HepG2 (cell line): Measurements from ENCODE around the gene TENM3. TPM values are rescaled to one million over a fixed set of nuclear protein-coding genes. Genes with fewer than 3 reads are reported as not detected.

Source experiments
- ATAC-seq: fragments of 200-7000 bp; cut with Tn5 transposase; 3 replicates; pipeline ENCODE4 v1.9.1; 2020; ENCODE audit warnings: mild to moderate bottlenecking, moderate library complexity
- BruUV-seq: library from RNA; stranded (reverse); fragments of 400-500 nt; replicated peaks from 2 replicates; lab custom pipeline; 2021; lab: Mats Ljungman, UMichigan
- CTCF ChIA-PET: fragments of 300-600 bp; formaldehyde crosslinking; extraction: SDS; loops from one replicate; lab custom pipeline; 2021; ENCODE audit warnings: low total read pairs, inconsistent platforms, low intra/inter-chr PET ratio; lab: Yijun Ruan, JAX
- POLR2A ChIA-PET: fragments of 350-600 bp; sonication (Branson Sonifier 250); formaldehyde crosslinking; loops from one replicate; lab custom pipeline; 2020; ENCODE audit warnings: antibody characterized with exemption, inconsistent platforms; lab: Yijun Ruan, JAX
- DNase-seq: peaks from one replicate; pipeline ENCODE4 v3.0.0-alpha.2; 2015; ENCODE audit warnings: low spot score
- FAIRE-seq: peaks from 3 replicates; lab custom pipeline; 2011; peaks lifted over from hg19 to GRCh38; lab: Jason Lieb, UNC
- H2AFZ ChIP-seq: one replicate; pipeline ENCODE4 v1.6.1; 2011; ENCODE audit warnings: low read length, inconsistent platforms
- H3K27ac ChIP-seq: fragments of 300-600 bp; 3 replicates; pipeline ENCODE4 v1.8.0; 2011; ENCODE audit warnings: mixed run types, mild to moderate bottlenecking, mixed read lengths, low read length, inconsistent platforms; ENCODE audit not compliant: insufficient read depth; ENCODE audit errors: extremely low read length
- H3K27me3 ChIP-seq, 2 experiments: fragments of 200-600 bp in 1 of 2; 2 replicates in 1 of 2; 3 replicates in 1 of 2; pipeline versions ENCODE4 v1.6.0 to v1.8.0; 2011; ENCODE audit warnings: low read length in 2 of 2, mild to moderate bottlenecking in 2 of 2, moderate library complexity in 2 of 2, inconsistent platforms in 1 of 2; ENCODE audit not compliant: insufficient read depth in 2 of 2, control insufficient read depth in 1 of 2
- H3K36me3 ChIP-seq, 2 experiments: fragments of 200-600 bp in 1 of 2; replicated peaks in 1 of 2; 2 replicates in 1 of 2; 3 replicates in 1 of 2; pipeline versions ENCODE4 v1.5.1 to v1.8.0; 2011; ENCODE audit warnings: low read length in 2 of 2, inconsistent platforms in 1 of 2; ENCODE audit not compliant: insufficient read depth in 2 of 2, control insufficient read depth in 1 of 2
- H3K4me1 ChIP-seq: 2 replicates; pipeline ENCODE4 v1.5.1; 2012; ENCODE audit warnings: low read length, inconsistent platforms; ENCODE audit not compliant: insufficient read depth
- H3K4me2 ChIP-seq: 2 replicates; pipeline ENCODE4 v1.6.0; 2011; ENCODE audit warnings: low read depth, low read length, inconsistent platforms
- H3K4me3 ChIP-seq, 3 experiments: fragments of 200-600 bp in 1 of 3; sonication (generic), shearing (Covaris generic) in 1 of 3; replicated peaks in 1 of 3; 2 replicates each; pipeline ENCODE4 v1.5.1; 2011 to 2016; ENCODE audit warnings: low read length in 3 of 3, inconsistent platforms in 2 of 3, low read depth in 2 of 3, mild to moderate bottlenecking in 2 of 3, control low read depth in 1 of 3, mixed read lengths in 1 of 3; ENCODE audit not compliant: insufficient read depth in 1 of 3
- H3K79me2 ChIP-seq: one replicate; pipeline ENCODE4 v1.6.1; 2011; ENCODE audit warnings: low read length, inconsistent platforms; ENCODE audit not compliant: insufficient read depth
- H3K9ac ChIP-seq: 2 replicates; pipeline ENCODE4 v1.6.0; 2011; ENCODE audit warnings: mild to moderate bottlenecking, low read depth, low read length, inconsistent platforms; ENCODE audit not compliant: insufficient read depth
- H3K9me3 ChIP-seq: 2 replicates; pipeline ENCODE4 v1.5.1; 2012; ENCODE audit warnings: mild to moderate bottlenecking, low read length
- H4K20me1 ChIP-seq: 2 replicates; pipeline ENCODE4 v1.6.0; 2011; ENCODE audit warnings: inconsistent platforms, mild to moderate bottlenecking, low read length, moderate library complexity; ENCODE audit not compliant: insufficient read depth
- BORCS8-MEF2B ChIP-seq: sonication (generic); formaldehyde crosslinking; IDR thresholded peaks from 2 replicates; pipeline ENCODE4 v1.8.0; 2022; ENCODE audit warnings: mild to moderate bottlenecking, missing genetic modification reagents
- CHD4 ChIP-seq: fragments of 200-600 bp; sonication (generic); IDR thresholded peaks from 2 replicates; pipeline ENCODE4 v1.7.0; 2017; ENCODE audit warnings: mild to moderate bottlenecking, low read length, borderline replicate concordance
- MED13 ChIP-seq: sonication (generic); formaldehyde crosslinking; IDR thresholded peaks from 2 replicates; pipeline ENCODE4 v1.5.0; 2020; ENCODE audit warnings: missing genetic modification reagents
- PPARG ChIP-seq: conservative IDR thresholded peaks from 2 replicates; pipeline ENCODE4 v1.6.1; 2016; ENCODE audit warnings: missing biosample characterization, missing genetic modification reagents
- ZMYM2 ChIP-seq: sonication (generic); formaldehyde crosslinking; IDR thresholded peaks from 2 replicates; pipeline ENCODE4 v1.8.0; 2022; ENCODE audit warnings: mild to moderate bottlenecking, missing genetic modification reagents
- ZNF569 ChIP-seq: sonication (generic); formaldehyde crosslinking; IDR thresholded peaks from 2 replicates; pipeline ENCODE4 v1.5.0; 2020; ENCODE audit warnings: mild to moderate bottlenecking, missing genetic modification reagents, moderate library complexity, borderline replicate concordance
- ZNF703 ChIP-seq: sonication (generic); formaldehyde crosslinking; IDR thresholded peaks from 2 replicates; pipeline ENCODE4 v1.5.1; 2020; ENCODE audit warnings: missing genetic modification reagents, mild to moderate bottlenecking, moderate library complexity, borderline replicate concordance
- WGBS: methylation state at CpG from one replicate; pipeline ENCODE4 v1.1.6; 2017; ENCODE audit warnings: low lambda C conversion rate; 5-methylcytosine and 5-hydroxymethylcytosine counted together
- in situ Hi-C: cut with HindIII; loops from 2 replicates; pipeline ENCODE4 v1.10.0; 2017; ENCODE audit warnings: low pct_unique_long_range_greater_than_20kb; ENCODE audit not compliant: extremely low pct_ligation_motif_present
- intact Hi-C: fragments of 100-400 bp; cut with micrococcal nuclease; formaldehyde crosslinking; loops from one replicate; pipeline ENCODE4 v1.10.0; 2022; ENCODE audit not compliant: unreplicated experiment
- polyA plus RNA-seq, 8 experiments: library from polyadenylated mRNA; depleted of rRNA in 3 of 8; stranded (reverse) in 7 of 8; unstranded in 1 of 8; fragments of >200 nt; fragmentation: Illumina TruSeq in 4 of 8; extraction: Trizol in 4 of 8; gene quantifications; 2 replicates each; pipeline versions ENCODE4 v1.2.1 to v1.2.3, GENCODE V29; 2011 to 2016; ENCODE audit warnings: low read depth in 4 of 8, missing spikeins in 1 of 8, mixed read lengths in 1 of 8; ENCODE audit not compliant: insufficient read depth in 1 of 8
- total RNA-seq, 5 experiments: library from RNA; depleted of rRNA; stranded (reverse); fragments of >200 nt; fragmentation: Illumina TruSeq; extraction: Trizol; gene quantifications; 2 replicates each; pipeline ENCODE4 v1.2.3, GENCODE V29; 2016; ENCODE audit warnings: low read depth in 1 of 5

The TENM3 gene
- total and polyA plus RNA-seq, 2 of the 13 experiments (the other 11 are each of a cell fraction or from before 2014, with no cell fraction given) = 0.04 TPM; not detected in 1

GRCh38 chr4:182267048-182267447 lies 23.8 kb downstream of the TENM3 start:
- Histone ChIP-seq H3K9ac (no peak overlapping the region), H4K20me1 (no peaks in the 10 kb centered on the region), H2AFZ (no peak overlapping the region), H3K4me1 (no peaks in the 10 kb centered on the region), H3K4me3 (no peak overlapping the region), H3K4me2 (no peak overlapping the region), H3K79me2 (no peaks in the 10 kb centered on the region), H3K9me3 (no peaks in the 10 kb centered on the region), H3K36me3 (no peaks in the 10 kb centered on the region), H3K27me3 (peaks cover 0 to 4% of the 10 kb centered on the region in 2 experiments; a peak in 1 of 5 replicates), H3K27ac (no peak overlapping the region)
- in situ Hi-C loops (no loop called here), intact Hi-C loops (no loop called here)
- no TSS peak for BruUV-seq
- no peak for DNase-seq
- TF ChIP-seq PPARG = no peak
- no peak for TF ChIP-seq ZMYM2 (CRISPR knock-in tag)
- TF ChIP-seq ZNF703 = no peak
- TF ChIP-seq BORCS8-MEF2B (CRISPR knock-in tag) = no peak
- TF ChIP-seq ZNF569 (CRISPR knock-in tag) = no peak
- no peak for TF ChIP-seq CHD4
- no peak for FAIRE-seq
- ChIA-PET CTCF (no interaction called here), POLR2A (no interaction called here)
- no peak for ATAC-seq

GRCh38 chr4:182268966-182269365 lies 25.8 kb downstream of the TENM3 start:
- no peaks in the 10 kb centered on the region for H3K9me3 ChIP-seq
- no peaks in the 10 kb centered on the region for H3K36me3 ChIP-seq
- WGBS = 4% methylated on average over 3 of the region's 3 CpGs
- H3K4me3 ChIP-seq = no peak overlapping the region
- H2AFZ ChIP-seq = no peak overlapping the region
- no TSS peak for BruUV-seq
- H3K27me3 ChIP-seq = peaks cover 0 to 8% of the 10 kb centered on the region in 2 experiments; a peak in 1 of 5 replicates
- POLR2A ChIA-PET = no interaction called here
- no peaks in the 10 kb centered on the region for H3K4me1 ChIP-seq
- H3K27ac ChIP-seq = no peak overlapping the region
- no peak overlapping the region for H3K9ac ChIP-seq
- TF ChIP-seq MED13 = no peak
- no peak for FAIRE-seq
- ATAC-seq = no peak
- in situ Hi-C loops = no loop called here
- intact Hi-C loops = no loop called here
- no peak overlapping the region for H3K4me2 ChIP-seq
- DNase-seq = no peak
- no peaks in the 10 kb centered on the region for H3K79me2 ChIP-seq
- CTCF ChIA-PET = no interaction called here
- no peaks in the 10 kb centered on the region for H4K20me1 ChIP-seq
